ENCODE results near the gene PEX10.

DNA sequence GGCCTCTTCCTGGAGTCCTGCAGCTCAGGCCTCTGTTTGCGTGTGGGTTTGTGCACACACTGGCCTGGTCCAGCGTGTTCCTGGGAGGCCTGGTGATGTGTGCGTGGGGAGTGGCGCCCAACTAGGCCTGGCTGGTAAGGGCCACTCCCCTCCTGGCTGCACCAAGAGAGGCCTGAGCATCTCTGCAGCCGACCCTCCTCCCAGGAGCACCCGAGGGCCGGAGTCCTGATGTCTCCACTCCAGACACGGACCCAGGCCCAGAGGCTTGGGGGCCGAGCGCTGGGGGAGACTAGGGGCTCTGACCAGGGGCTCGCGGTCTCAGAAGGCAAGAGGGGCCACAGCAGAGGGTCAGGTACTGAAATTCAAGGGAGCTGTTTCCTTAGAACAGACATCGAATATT, 54.3 kb downstream of the PEX10 start:
- TF ChIP-seq POLR2A (IDR thresholded peaks at IDR 0.05), result no peak
- TF ChIP-seq, protein P1, sequence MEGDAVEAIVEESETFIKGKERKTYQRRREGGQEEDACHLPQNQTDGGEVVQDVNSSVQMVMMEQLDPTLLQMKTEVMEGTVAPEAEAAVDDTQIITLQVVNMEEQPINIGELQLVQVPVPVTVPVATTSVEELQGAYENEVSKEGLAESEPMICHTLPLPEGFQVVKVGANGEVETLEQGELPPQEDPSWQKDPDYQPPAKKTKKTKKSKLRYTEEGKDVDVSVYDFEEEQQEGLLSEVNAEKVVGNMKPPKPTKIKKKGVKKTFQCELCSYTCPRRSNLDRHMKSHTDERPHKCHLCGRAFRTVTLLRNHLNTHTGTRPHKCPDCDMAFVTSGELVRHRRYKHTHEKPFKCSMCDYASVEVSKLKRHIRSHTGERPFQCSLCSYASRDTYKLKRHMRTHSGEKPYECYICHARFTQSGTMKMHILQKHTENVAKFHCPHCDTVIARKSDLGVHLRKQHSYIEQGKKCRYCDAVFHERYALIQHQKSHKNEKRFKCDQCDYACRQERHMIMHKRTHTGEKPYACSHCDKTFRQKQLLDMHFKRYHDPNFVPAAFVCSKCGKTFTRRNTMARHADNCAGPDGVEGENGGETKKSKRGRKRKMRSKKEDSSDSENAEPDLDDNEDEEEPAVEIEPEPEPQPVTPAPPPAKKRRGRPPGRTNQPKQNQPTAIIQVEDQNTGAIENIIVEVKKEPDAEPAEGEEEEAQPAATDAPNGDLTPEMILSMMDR (IDR thresholded peaks at IDR 0.05), result no peak

Data from esophagus squamous epithelium (tissue), 4 donors.